Ovary (tissue), 3 donors: ENCODE data around the gene SEMA6B.

Source experiments
- CTCF ChIP-seq, 3 donors: fragments of 450-650 bp in 2 of 3; fragments of 200-600 bp in 1 of 3; IDR thresholded peaks; one replicate each; pipeline versions ENCODE4 v1.5.1 to v1.8.0; 2016 to 2022; ENCODE audit warnings: antibody characterized with exemption in 3 of 3, mild to moderate bottlenecking in 1 of 3
- POLR2A ChIP-seq: fragments of 450-650 bp; IDR thresholded peaks from one replicate; pipeline ENCODE4 v1.6.1; 2017; ENCODE audit warnings: antibody characterized with exemption, mild to moderate bottlenecking, moderate library complexity
- donor health status: DM: no; HTN: no; CAD: no.

GRCh38 chr19:4593409-4593851 lies 33.9 kb upstream of the SEMA6B start:
- no peak for TF ChIP-seq CTCF (IDR thresholded peaks at IDR 0.05)
- no peak for TF ChIP-seq POLR2A
